ENCODE data around the gene KCTD15. TPM values are rescaled to one million over a fixed set of nuclear protein-coding genes. Genes with fewer than 3 reads are reported as not detected.

Gene KCTD15
- total RNA-seq, 2 donors from 2014 or later = 13.8 to 14.0 TPM

DNA sequence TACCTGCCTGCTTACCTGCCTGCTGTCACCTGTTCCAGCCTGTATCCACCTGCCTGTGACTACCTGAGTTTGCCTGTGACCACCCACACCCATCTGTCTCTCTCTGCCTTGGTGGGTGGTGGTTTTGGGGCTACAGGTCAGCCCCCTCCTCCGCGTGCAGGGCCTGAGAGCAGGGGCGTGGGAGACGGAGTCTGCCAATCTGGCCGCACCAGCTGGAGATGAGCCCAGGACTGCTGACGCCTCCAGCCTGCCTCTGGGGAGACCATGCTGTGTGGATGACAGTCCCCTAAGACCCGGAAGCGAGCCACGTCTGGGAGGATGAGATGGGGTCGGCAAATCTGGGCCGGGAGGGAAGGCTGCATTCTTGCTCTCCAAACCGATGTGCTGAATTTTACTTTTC, 15.9 kb upstream of the KCTD15 start:
- TF ChIP-seq, protein P1, sequence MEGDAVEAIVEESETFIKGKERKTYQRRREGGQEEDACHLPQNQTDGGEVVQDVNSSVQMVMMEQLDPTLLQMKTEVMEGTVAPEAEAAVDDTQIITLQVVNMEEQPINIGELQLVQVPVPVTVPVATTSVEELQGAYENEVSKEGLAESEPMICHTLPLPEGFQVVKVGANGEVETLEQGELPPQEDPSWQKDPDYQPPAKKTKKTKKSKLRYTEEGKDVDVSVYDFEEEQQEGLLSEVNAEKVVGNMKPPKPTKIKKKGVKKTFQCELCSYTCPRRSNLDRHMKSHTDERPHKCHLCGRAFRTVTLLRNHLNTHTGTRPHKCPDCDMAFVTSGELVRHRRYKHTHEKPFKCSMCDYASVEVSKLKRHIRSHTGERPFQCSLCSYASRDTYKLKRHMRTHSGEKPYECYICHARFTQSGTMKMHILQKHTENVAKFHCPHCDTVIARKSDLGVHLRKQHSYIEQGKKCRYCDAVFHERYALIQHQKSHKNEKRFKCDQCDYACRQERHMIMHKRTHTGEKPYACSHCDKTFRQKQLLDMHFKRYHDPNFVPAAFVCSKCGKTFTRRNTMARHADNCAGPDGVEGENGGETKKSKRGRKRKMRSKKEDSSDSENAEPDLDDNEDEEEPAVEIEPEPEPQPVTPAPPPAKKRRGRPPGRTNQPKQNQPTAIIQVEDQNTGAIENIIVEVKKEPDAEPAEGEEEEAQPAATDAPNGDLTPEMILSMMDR (IDR thresholded peaks at IDR 0.05) = no peak

DNA sequence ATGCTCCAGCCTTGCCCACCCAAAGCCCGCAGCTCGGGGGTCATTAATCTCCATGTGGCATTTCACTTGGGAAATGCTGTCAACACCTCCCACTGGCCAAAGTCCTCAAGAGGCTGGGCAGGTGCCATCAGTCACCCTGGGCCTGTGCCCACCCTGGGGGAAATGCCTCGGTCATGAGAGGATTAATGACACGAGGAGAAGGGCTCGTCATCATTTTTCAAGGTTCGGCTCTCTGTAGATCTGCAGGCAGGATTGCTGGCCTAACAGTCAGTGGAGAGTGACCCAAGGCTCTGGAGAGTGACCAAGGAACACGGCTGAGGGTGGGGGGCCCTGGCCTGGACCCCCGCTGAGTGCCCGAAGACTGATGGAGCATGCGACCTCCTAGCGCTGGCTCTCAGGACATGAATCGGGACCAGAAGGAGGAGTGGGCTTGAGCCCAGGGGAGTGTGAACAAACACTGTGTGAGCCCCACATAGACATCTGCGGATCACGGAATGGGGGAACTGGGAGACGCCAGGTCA, 15.2 kb upstream of the KCTD15 start:
- H3K9ac ChIP-seq (ENCODE audit: low read depth in 2 of 2, low read length in 2 of 2) = no peak overlapping the region
- H3K36me3 ChIP-seq = no peaks in the 10 kb centered on the region
- H3K4me1 ChIP-seq = no peaks in the 10 kb centered on the region
- TF ChIP-seq, protein P1 (IDR thresholded peaks at IDR 0.05) = no peak
- no peak overlapping the region for H3K4me3 ChIP-seq
- no peak for DNase-seq
- intact Hi-C loops (cut with DNase I) = no loop called here
- no peaks in the 10 kb centered on the region for H3K27me3 ChIP-seq
- H3K27ac ChIP-seq = no peak overlapping the region
- no peaks in the 10 kb centered on the region for H3K9me3 ChIP-seq

More for the DNA sequence above, 15.9 kb upstream of the KCTD15 start:
- DNase-seq = no peak
- H3K9me3 ChIP-seq = no peaks in the 10 kb centered on the region
- no peak overlapping the region for H3K4me3 ChIP-seq
- no peaks in the 10 kb centered on the region for H3K27me3 ChIP-seq
- no peaks in the 10 kb centered on the region for H3K36me3 ChIP-seq
- H3K9ac ChIP-seq (ENCODE audit: low read depth in 2 of 2, low read length in 2 of 2) = no peak overlapping the region
- H3K27ac ChIP-seq = no peak overlapping the region
- intact Hi-C loops (cut with DNase I) = no loop called here
- H3K4me1 ChIP-seq = no peaks in the 10 kb centered on the region

DNA sequence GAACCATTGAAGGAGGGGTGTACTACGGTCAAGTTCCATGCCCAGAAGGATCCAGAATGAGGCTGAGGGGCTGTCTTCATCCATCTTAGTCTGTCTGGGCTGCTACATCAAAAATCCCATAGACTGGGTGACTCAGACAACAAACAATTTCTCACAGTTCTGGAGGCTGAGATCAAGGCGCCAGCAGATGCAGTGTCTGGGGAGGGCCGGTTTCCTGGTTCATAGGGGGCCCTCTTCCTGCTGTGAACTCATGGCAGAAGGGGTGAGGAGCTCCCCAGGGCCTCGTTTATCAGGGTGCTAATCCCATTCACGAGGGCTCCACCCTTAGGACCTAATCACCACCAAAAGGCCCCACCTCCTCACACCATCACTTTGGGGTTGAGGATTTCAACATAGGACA, 14.7 kb upstream of the KCTD15 start:
- intact Hi-C loops (cut with DNase I) = no loop called here
- Histone ChIP-seq H3K27me3 (no peaks in the 10 kb centered on the region), H3K36me3 (no peaks in the 10 kb centered on the region)

DNA sequence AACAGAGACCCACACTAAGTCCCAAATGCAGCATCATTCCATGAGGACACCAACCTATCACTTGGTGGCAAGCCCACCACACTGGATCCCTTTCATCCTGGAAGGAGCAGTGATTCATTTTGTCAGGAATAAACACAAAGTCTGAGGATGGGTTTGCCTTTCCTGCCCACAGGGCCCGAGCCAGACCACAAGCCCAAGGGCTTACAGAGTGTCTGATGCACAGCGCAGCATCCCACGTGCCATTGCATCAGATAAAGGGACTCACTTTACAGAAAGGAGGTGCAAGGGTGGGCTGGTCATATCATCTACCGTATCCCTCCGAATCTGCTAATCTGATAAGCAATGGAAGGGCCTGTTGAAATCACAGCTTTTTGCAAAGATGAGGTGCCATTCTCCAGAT, 12.2 kb upstream of the KCTD15 start:
- Histone ChIP-seq H3K9ac (ENCODE audit: low read depth in 2 of 2, low read length in 2 of 2) (no peak overlapping the region), H3K27ac (no peak overlapping the region), H3K4me1 (no peaks in the 10 kb centered on the region), H3K4me3 (no peak overlapping the region), H3K27me3 (no peaks in the 10 kb centered on the region), H3K36me3 (no peaks in the 10 kb centered on the region), H3K9me3 (no peaks in the 10 kb centered on the region)
- no peak for DNase-seq
- TF ChIP-seq, protein P1 (IDR thresholded peaks at IDR 0.05) = no peak
- intact Hi-C loops (cut with DNase I) = no loop called here

More for the DNA sequence above, 14.7 kb upstream of the KCTD15 start:
- H3K9me3 ChIP-seq = no peaks in the 10 kb centered on the region
- H3K9ac ChIP-seq (ENCODE audit: low read depth in 2 of 2, low read length in 2 of 2) = no peak overlapping the region
- H3K27ac ChIP-seq = no peak overlapping the region
- H3K4me3 ChIP-seq = no peak overlapping the region
- TF ChIP-seq, protein P1 (IDR thresholded peaks at IDR 0.05) = no peak
- H3K4me1 ChIP-seq = no peaks in the 10 kb centered on the region
- no peak for DNase-seq

DNA sequence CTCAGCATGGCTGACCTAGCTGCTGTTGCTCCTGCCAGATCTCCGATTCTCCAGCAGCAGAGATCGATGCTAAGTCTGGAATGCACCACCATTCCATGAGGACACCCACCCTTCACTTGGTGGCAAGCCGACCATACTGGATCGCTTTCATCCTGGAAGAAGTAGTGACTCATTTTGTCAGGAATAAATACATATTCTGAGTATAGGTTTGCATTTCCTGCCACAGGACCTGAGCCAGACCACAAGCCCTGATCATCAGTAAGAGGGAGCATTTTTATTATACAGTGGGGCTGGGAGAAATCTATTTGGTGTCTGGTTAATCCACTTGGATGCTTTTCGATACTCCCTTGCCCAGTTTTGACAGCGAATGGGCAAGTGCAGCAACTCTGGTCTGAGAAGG, 10.9 kb upstream of the KCTD15 start:
- Histone ChIP-seq H3K9me3 (no peaks in the 10 kb centered on the region), H3K27ac (no peak overlapping the region), H3K27me3 (no peaks in the 10 kb centered on the region), H3K9ac (ENCODE audit: low read depth in 2 of 2, low read length in 2 of 2) (no peak overlapping the region), H3K36me3 (no peaks in the 10 kb centered on the region), H3K4me3 (no peak overlapping the region), H3K4me1 (no peaks in the 10 kb centered on the region)
- DNase-seq = no peak
- intact Hi-C loops (cut with DNase I) = no loop called here
- TF ChIP-seq, protein P1 (IDR thresholded peaks at IDR 0.05) = no peak

Data from colonic mucosa (tissue), 4 donors.